ENCODE data around the gene TMEM232.
A peak's percentile ranks its signal among the peaks of the same experiment; 100 is the strongest.
"Not testable (repeated sequence)": the region's sequence is repeated elsewhere in the genome, so short reads cannot be mapped to it uniquely, and the experiment has no call there.

The TMEM232 gene

GRCh38 chr5:110726249-110727024, at the start of gene TMEM232:
TMEM232 (minus strand) TSS chr5:110726671; CDS start chr5:110667352, 59,319 bp downstream.
- no peak for DNase-seq (ENCODE audit: low read depth)

GRCh38 chr5:110770286-110770685, 43.8 kb upstream of the TMEM232 start:
- DNase-seq (ENCODE audit: low read depth), result no peak

GRCh38 chr5:110769000-110769681, 42.7 kb upstream of the TMEM232 start:
- DNase-seq (ENCODE audit: low read depth), result no peak

GRCh38 chr5:110768138-110768860, 41.8 kb upstream of the TMEM232 start:
- DNase-seq (ENCODE audit: low read depth), result no peak

GRCh38 chr5:110760158-110760557, 33.7 kb upstream of the TMEM232 start:
- no peak for DNase-seq (ENCODE audit: low read depth)

GRCh38 chr5:110757118-110757729, 30.8 kb upstream of the TMEM232 start:
- DNase-seq (ENCODE audit: low read depth), result no peak

GRCh38 chr5:110754181-110754580, 27.7 kb upstream of the TMEM232 start:
- no peak for DNase-seq (ENCODE audit: low read depth)

GRCh38 chr5:110753600-110753999, 27.1 kb upstream of the TMEM232 start:
- no peak for DNase-seq (ENCODE audit: low read depth)

- no peak for DNase-seq (ENCODE audit: low read depth)
Measured at GRCh38 chr5:110752953-110753352, 26.5 kb upstream of the TMEM232 start.

- no peak for DNase-seq (ENCODE audit: low read depth)
Measured at GRCh38 chr5:110751902-110752762, 25.7 kb upstream of the TMEM232 start.

- peak; percentile 63 for DNase-seq (ENCODE audit: low read depth)
Measured at GRCh38 chr5:110738812-110739651, 12.6 kb upstream of the TMEM232 start, which contains the start of gene SLC25A46. SLC25A46 (plus strand) TSS chr5:110739007; CDS start chr5:110739120, 113 bp downstream.

GRCh38 chr5:110738503-110738811, 12.0 kb upstream of the TMEM232 start:
- DNase-seq (ENCODE audit: low read depth), result peak; percentile 35

GRCh38 chr5:110736753-110737152, 10.3 kb upstream of the TMEM232 start:
- no peak for DNase-seq (ENCODE audit: low read depth)

- DNase-seq (ENCODE audit: low read depth), result no peak
Measured at GRCh38 chr5:110735556-110735955, 9.1 kb upstream of the TMEM232 start.

- DNase-seq (ENCODE audit: low read depth), result no peak
Measured at GRCh38 chr5:110734101-110734500, 7.6 kb upstream of the TMEM232 start.

GRCh38 chr5:110731499-110731898, 5.0 kb upstream of the TMEM232 start:
- DNase-seq (ENCODE audit: low read depth), result not testable (repeated sequence)

GRCh38 chr5:110727025-110727314, 499 bp upstream of the TMEM232 start:
- DNase-seq (ENCODE audit: low read depth), result no peak

GRCh38 chr5:110718311-110718710, 8.2 kb downstream of the TMEM232 start:
- DNase-seq (ENCODE audit: low read depth), result no peak

- DNase-seq (ENCODE audit: low read depth), result no peak
Measured at GRCh38 chr5:110716247-110717245, 9.9 kb downstream of the TMEM232 start.

Data from stimulated activated CD8-positive, alpha-beta memory T cell treated with anti-CD3 and anti-CD28 coated beads, Interleukin-15, amount 100 ng/mL, for 24 hours (primary cell).